Heart left ventricle (tissue), 16 donors: Measurements from ENCODE around the gene DSE. TPM values are rescaled to one million over a fixed set of nuclear protein-coding genes. Genes with fewer than 3 reads are reported as not detected.

Experiments used
- ATAC-seq, 4 donors: fragments of 200-7000 bp; cut with Tn5 transposase; one replicate each; pipeline ENCODE4 v1.9.1; 2020 to 2022; ENCODE audit warnings: moderate library complexity in 4 of 4, mild to moderate bottlenecking in 3 of 4, moderate number of reproducible peaks in 1 of 4
- DNase-seq, 5 donors: peaks; one replicate each; pipeline ENCODE4 v3.0.0-alpha.2; 2020
- H3K27ac ChIP-seq, 12 donors: fragments of 200-600 bp; sonication (generic) in 4 of 12; one replicate each; pipeline versions ENCODE4 v1.5.0 to v1.8.0; 2016 to 2022; ENCODE audit warnings: mild to moderate bottlenecking in 2 of 12
- H3K27me3 ChIP-seq, 9 donors: fragments of 200-600 bp; sonication (generic) in 2 of 9; one replicate each; pipeline versions ENCODE4 v1.5.1 to v1.8.0; 2016 to 2022; ENCODE audit warnings: mild to moderate bottlenecking in 3 of 9
- H3K36me3 ChIP-seq, 9 donors: fragments of 200-600 bp; sonication (generic) in 2 of 9; one replicate each; pipeline versions ENCODE4 v1.5.0 to v1.8.0; 2018 to 2022; ENCODE audit warnings: mild to moderate bottlenecking in 2 of 9
- H3K4me1 ChIP-seq, 12 donors: fragments of 200-600 bp; sonication (generic) in 4 of 12; one replicate each; pipeline versions ENCODE4 v1.5.0 to v1.8.0; 2016 to 2022; ENCODE audit warnings: mild to moderate bottlenecking in 3 of 12
- H3K4me3 ChIP-seq, 12 donors: fragments of 200-600 bp; sonication (generic) in 4 of 12; one replicate each; pipeline versions ENCODE4 v1.5.0 to v1.8.0; 2017 to 2022; ENCODE audit warnings: mild to moderate bottlenecking in 9 of 12, moderate library complexity in 4 of 12
- H3K9me3 ChIP-seq, 12 donors: fragments of 200-600 bp; sonication (generic) in 4 of 12; one replicate each; pipeline versions ENCODE4 v1.5.0 to v1.8.0; 2016 to 2022; ENCODE audit warnings: mild to moderate bottlenecking in 1 of 12
- CTCF ChIP-seq, 12 donors: fragments of 200-600 bp; sonication (generic) in 4 of 12; IDR thresholded peaks; one replicate each; pipeline versions ENCODE4 v1.5.0 to v1.8.0; 2018 to 2022; ENCODE audit warnings: antibody characterized with exemption in 12 of 12, mild to moderate bottlenecking in 5 of 12
- POLR2A ChIP-seq, 2 donors: fragments of 450-650 bp; IDR thresholded peaks; one replicate each; pipeline ENCODE4 v1.6.1; 2017; ENCODE audit warnings: antibody characterized with exemption in 2 of 2, mild to moderate bottlenecking in 2 of 2, moderate library complexity in 2 of 2
- WGBS, 4 donors: extraction: QIAGEN DNeasy Blood & Tissue Kit in 2 of 4; methylation state at CpG; one replicate each; pipeline versions ENCODE4 v1.1.5 to v1.1.7; 2013 to 2018; 5-methylcytosine and 5-hydroxymethylcytosine counted together
- intact Hi-C, 10 donors: fragments of 100-400 bp; cut with DNase I; formaldehyde crosslinking; loops; one replicate each; pipeline versions ENCODE4 v1.11.1 to v1.14.2; 2022
- polyA plus RNA-seq, 2 donors: library from polyadenylated mRNA; stranded (reverse); fragments of 200-250 nt; gene quantifications; one replicate each; pipeline ENCODE4 v1.2.3, GENCODE V29; 2013
- total RNA-seq, 9 donors: library from RNA; depleted of rRNA in 2 of 9; stranded (reverse); fragments of >200 nt in 2 of 9; fragmentation: NEBNext Ultra II Directional in 3 of 9; extraction: Animal tissue kit (Norgen Biotek cat#: 25700) in 3 of 9; gene quantifications; one replicate each; pipeline versions ENCODE4 v1.1.0 to v1.2.4, GENCODE V29; 2016 to 2023
- donor health status: ischemic (EF 13 %, LVEDD 7.1; RV severe dilation, severe dysfunction).
- donor health status: healthy with polysubstance abuse.
- donor health status: DM: no; HTN: yes; CAD: no.
- donor health status: DM: no; HTN: no; CAD: no.
- donor health status: ischemic (EF 25% LVEDD 6.9; RV normal size, moderate dysfunction).
- donor health status: ischemic (EF 25% LVEDD 5.7; RV mildly dilated, moderate dysfunction).
- donor health status: healthy.
- donor health status: DM: yes; HTN: yes; CAD: no.
- donor health status: ischemic (EF 35%, LVEDD 5.7; RV mildly dilated, moderate dysfunction).
- donor health status: nonischemic (EF 11% LVEDD 7.7; RV severe dilation, severe dysfunction).
- donor health status: DM: yes; HTN: yes; CAD: no.
- donor health status: PGD.
- donor health status: ischemic (EF 29% LVEDD 5.4; RV normal size, mild dysfunction).
- donor health status: nonischemic (EF 23%, LVEDD 6.1; RV moderate dilation, normal function).

Gene DSE
- total and polyA plus RNA-seq, 11 donors, result 3.2 to 37.3 (median 11.1) TPM

GRCh38 chr6:116491610-116492330 is 121.0 kb downstream of the DSE start:
- no peak for ATAC-seq
- intact Hi-C loops, result no loop called here
- DNase-seq, result no peak
- H3K27ac ChIP-seq, result no peak overlapping the region
- no peak overlapping the region for H3K4me3 ChIP-seq
- WGBS, 4 donors, result 88 to 92% (median 91%) methylated on average over 1 of the region's 1 CpG
- no peaks in the 10 kb centered on the region for H3K4me1 ChIP-seq
- no peaks in the 10 kb centered on the region for H3K36me3 ChIP-seq
- TF ChIP-seq POLR2A (IDR thresholded peaks at IDR 0.05), result no peak
- no peak for TF ChIP-seq CTCF (IDR thresholded peaks at IDR 0.05)
- H3K27me3 ChIP-seq, result peaks cover 0 to 6% (median 0%) of the 10 kb centered on the region in 9 donors
- H3K9me3 ChIP-seq, result peaks cover 0 to 15% (median 0%) of the 10 kb centered on the region in 12 donors

- DNase-seq (no peak), ATAC-seq (no peak)
- H3K36me3 ChIP-seq, result no peaks in the 10 kb centered on the region
- H3K4me1 ChIP-seq, result no peaks in the 10 kb centered on the region
- no peaks in the 10 kb centered on the region for H3K27me3 ChIP-seq
- WGBS, 4 donors, result 64 to 70% (median 69%) methylated on average over 6 of the region's 6 CpGs
- TF ChIP-seq POLR2A (IDR thresholded peaks at IDR 0.05) (no peak), CTCF (IDR thresholded peaks at IDR 0.05) (no peak)
- H3K4me3 ChIP-seq, result no peak overlapping the region
- peaks cover 0 to 15% (median 0%) of the 10 kb centered on the region in 12 donors for H3K9me3 ChIP-seq
- intact Hi-C loops, result no loop called here
- H3K27ac ChIP-seq, result no peak overlapping the region
Measured at GRCh38 chr6:116492331-116493067, 121.8 kb downstream of the DSE start.

Other genes with a start within 250 kb of the DSE start
- gene COL10A1, start 244.8 kb upstream of the DSE start, total RNA-seq, result 1 to 10 TPM in 1 of 9 donors, under 1 TPM in 3, not detected in 5; 0.14 to 1.4 (median 0.22) TPM
- gene COL10A1, start 244.8 kb upstream of the DSE start, polyA plus RNA-seq, result under 1 TPM; 0.04 to 0.11 TPM
- 10 to 100 TPM; 26.0 to 34.1 (median 30.5) TPM for gene TSPYL4, start 116.9 kb upstream of the DSE start, total RNA-seq
- gene TSPYL4, start 116.9 kb upstream of the DSE start, polyA plus RNA-seq, result 10 to 100 TPM in 1 of 2 donors, 1 to 10 TPM in 1; 8.0 to 52.8 TPM
- 100 to 1,000 TPM in 5 of 9 donors, 10 to 100 TPM in 4; 81.5 to 150 (median 103) TPM for gene TSPYL1, start 91.0 kb upstream of the DSE start, total RNA-seq
- gene TSPYL1, start 91.0 kb upstream of the DSE start, polyA plus RNA-seq, result 10 to 100 TPM; 24.8 to 68.5 TPM
- 10 to 100 TPM in 1 of 9 donors, 1 to 10 TPM in 2, under 1 TPM in 5, not detected in 1; 0.37 to 52.4 (median 0.67) TPM for gene CALHM6, start 90.4 kb downstream of the DSE start, total RNA-seq
- gene CALHM6, start 90.4 kb downstream of the DSE start, polyA plus RNA-seq, result 1 to 10 TPM; 1.3 to 1.8 TPM
- 1 to 10 TPM; 1.4 to 3.0 (median 1.8) TPM for gene CALHM5, start 140.7 kb downstream of the DSE start, total RNA-seq
- 1 to 10 TPM in 1 of 2 donors, under 1 TPM in 1; 0.76 to 1.3 TPM for gene CALHM5, start 140.7 kb downstream of the DSE start, polyA plus RNA-seq
- under 1 TPM in 4 of 9 donors, not detected in 5; 0.11 to 0.29 (median 0.19) TPM for gene TRAPPC3L, start 174.7 kb downstream of the DSE start, total RNA-seq
- gene TRAPPC3L, start 174.7 kb downstream of the DSE start, polyA plus RNA-seq, result not detected
- under 1 TPM in 1 of 9 donors, not detected in 8; 0.67 TPM for gene CALHM4, start 182.8 kb downstream of the DSE start, total RNA-seq
- gene CALHM4, start 182.8 kb downstream of the DSE start, polyA plus RNA-seq, result under 1 TPM in 1 of 2 donors, not detected in 1; 0.10 TPM
- gene RWDD1, start 200.6 kb downstream of the DSE start, total RNA-seq, result 10 to 100 TPM; 35.9 to 70.5 (median 48.8) TPM
- gene RWDD1, start 200.6 kb downstream of the DSE start, polyA plus RNA-seq, result 100 to 1,000 TPM in 1 of 2 donors, 10 to 100 TPM in 1; 69.1 to 124 TPM
- gene RSPH4A, start 245.5 kb downstream of the DSE start, total RNA-seq, result under 1 TPM in 7 of 9 donors, not detected in 2; 0.12 to 0.42 (median 0.20) TPM
- under 1 TPM; 0.12 to 0.23 TPM for gene RSPH4A, start 245.5 kb downstream of the DSE start, polyA plus RNA-seq